A549 (cell line): ENCODE data around the gene GNE.

Experiments
- KDM1A ChIP-seq: fragments of 200-600 bp; sonication (generic); IDR thresholded peaks from 2 replicates; pipeline ENCODE4 v1.6.1; 2016; ENCODE audit warnings: low read depth, mild to moderate bottlenecking
- MAX ChIP-seq: IDR thresholded peaks from 2 replicates; pipeline ENCODE4 v1.6.1; 2012
- ZNF302 ChIP-seq: fragments of 250-450 bp; sonication (Bioruptor Pico); IDR thresholded peaks from 2 replicates; pipeline ENCODE4 v1.9.0; 2021; ENCODE audit warnings: inconsistent platforms, mild to moderate bottlenecking, moderate library complexity

GRCh38 chr9:36204906-36205547 lies 53.2 kb downstream of the GNE start:
- TF ChIP-seq ZNF302 (CRISPR knock-in tag) (no peak), KDM1A (no peak), MAX (no peak)
